NCI-H1092 (cell line): ENCODE results near the gene SCYL2.
"Not testable (repeated sequence)": the region's sequence is repeated elsewhere in the genome, so short reads cannot be mapped to it uniquely, and the experiment has no call there.

Experiments used
- DNase-seq: peaks from one replicate; lab custom pipeline; 2025; lab: John Stamatoyannopoulos, UW

The SCYL2 gene

GRCh38 chr12:100263131-100263530 is 3.8 kb upstream of the SCYL2 start:
- no peak for DNase-seq

- DNase-seq, result not testable (repeated sequence)
Observed at GRCh38 chr12:100265107-100265506, 1.9 kb upstream of the SCYL2 start.

- DNase-seq, result no peak
Observed at GRCh38 chr12:100265732-100266584, 1.0 kb upstream of the SCYL2 start.

GRCh38 chr12:100266585-100266834 is 467 bp upstream of the SCYL2 start:
- no peak for DNase-seq

GRCh38 chr12:100267603-100268281 is 765 bp downstream of the SCYL2 start:
- DNase-seq, result no peak

- no peak for DNase-seq
Observed at GRCh38 chr12:100268835-100269564, 2.0 kb downstream of the SCYL2 start.

GRCh38 chr12:100273782-100274181 is 6.8 kb downstream of the SCYL2 start:
- no peak for DNase-seq

DNA sequence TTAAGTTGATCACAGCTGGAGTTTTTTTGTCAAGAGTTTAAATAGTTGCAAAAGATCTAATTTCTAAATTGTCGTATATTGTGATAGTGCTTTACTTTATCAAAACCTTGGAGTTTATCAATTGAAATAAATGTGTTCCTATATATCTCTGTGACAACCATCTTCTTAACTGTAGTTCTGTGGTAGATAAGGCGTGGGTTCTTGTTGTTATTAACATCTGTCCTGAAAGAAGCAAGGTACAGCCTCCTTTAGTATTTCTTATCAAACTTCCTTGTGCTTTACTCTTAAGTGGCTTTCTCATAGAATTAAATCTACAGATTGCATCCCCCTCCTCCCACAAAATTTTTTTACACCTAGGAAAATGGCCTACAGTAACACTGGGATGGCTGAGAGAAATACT is 7.3 kb downstream of the SCYL2 start:
- no peak for DNase-seq

DNA sequence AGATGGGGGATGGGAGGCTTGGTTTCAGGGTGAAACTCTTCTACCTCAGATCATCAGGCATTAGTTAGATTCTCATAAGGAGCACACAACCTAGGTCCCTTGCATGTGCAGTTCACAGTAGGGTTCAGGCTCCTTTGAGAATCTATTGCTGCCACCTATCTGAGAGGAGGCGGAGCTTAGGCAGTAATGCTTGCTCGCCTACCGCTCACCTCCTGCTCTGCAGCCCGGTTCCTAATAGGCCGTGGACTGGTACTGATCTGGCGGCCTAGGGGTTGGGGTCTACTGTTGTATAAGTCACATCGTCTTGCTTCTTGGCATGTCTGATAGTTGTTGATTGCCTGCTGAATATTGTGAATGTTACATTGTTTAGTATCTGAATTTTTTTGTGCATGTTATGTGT is 12.2 kb downstream of the SCYL2 start:
- no peak for DNase-seq

DNA sequence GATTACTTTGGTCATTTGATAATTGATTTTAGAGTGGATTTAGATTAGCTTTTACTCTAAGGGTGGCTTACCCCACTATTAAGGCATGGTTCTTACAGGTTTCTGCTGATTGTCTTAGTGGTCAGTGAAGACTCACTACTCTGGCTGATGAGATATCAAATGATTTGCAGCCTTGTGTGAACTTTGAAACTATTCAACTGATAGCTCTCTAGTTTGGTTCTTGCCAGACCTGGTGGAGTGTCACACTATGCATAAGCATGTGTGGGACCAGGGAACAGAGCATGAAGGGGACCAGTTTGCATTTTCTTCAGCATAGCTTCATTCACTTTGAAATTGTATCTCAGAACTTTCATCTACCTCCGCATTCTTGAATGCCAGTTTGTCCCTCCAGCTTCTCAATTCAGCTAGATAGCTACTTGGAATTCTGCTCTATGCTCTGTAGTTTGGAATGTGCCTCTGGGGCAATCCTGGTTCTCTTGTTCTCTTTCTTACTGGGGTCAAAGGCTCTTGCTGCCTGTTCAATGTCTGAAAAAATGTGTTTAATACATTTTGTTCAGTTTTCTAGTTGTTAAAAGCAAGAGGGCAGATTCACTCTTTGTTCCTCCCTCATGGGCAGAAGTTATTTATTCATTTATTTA is 12.7 kb downstream of the SCYL2 start:
- no peak for DNase-seq

DNA sequence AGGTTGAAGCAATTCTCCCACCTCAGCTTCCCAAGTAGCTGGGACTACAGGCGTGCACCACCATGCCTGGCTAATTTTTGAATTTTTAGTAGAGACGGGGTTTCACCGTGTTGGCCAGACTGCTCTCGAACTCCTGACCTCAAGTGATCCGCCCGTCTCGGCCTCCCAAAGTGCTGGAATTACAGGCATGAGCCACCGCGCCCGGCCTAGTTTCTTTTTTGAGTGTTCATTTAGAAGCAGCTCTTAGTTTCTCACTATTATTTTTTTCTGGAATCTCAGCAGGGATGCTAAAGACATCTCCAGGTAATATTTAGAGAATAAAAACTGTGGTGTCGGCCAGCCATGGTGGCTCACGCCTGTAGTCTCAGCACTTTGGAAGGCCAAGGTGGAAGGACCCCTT is 17.6 kb downstream of the SCYL2 start:
- not testable (repeated sequence) for DNase-seq

DNA sequence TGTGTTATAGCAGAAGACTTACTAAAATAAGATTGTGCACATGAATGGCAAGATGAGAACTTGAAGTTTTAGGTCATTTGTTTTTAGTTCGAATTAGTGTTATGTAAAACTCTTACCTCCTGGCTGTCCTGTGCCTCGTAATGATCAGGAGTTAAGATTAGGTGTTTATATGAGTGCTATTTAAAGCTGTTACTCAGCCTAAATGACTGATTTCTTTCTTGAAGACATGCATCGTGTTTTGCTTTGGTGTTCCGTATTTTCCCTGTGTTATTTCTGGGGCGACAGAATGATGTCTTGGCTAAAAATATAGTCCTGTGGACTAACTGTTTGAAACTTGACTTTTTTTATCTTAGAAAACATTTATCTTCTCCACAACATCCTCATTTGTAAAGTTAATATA is 22.1 kb downstream of the SCYL2 start:
- no peak for DNase-seq

GRCh38 chr12:100290016-100290415 is 23.0 kb downstream of the SCYL2 start:
- no peak for DNase-seq

GRCh38 chr12:100293017-100293416 is 26.0 kb downstream of the SCYL2 start:
- DNase-seq, result no peak

DNA sequence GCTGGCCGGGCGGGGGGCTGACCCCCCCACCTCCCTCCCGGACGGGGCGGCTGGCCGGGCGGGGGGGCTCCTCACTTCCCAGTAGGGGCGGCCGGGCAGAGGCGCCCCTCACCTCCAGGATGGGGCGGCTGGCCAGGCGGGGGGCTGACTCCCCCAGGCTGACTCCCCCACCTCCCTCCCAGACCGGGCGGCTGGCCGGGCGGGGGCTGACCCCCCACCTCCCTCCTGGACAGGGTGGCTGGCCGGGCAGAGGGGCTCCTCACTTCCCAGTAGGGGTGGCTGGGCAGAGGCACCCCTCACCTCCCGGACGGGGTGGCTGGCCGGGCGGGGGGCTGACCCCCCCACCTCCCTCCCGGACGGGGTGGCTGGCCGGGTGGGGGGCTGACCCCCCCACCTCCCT is 27.4 kb downstream of the SCYL2 start:
- DNase-seq, result not testable (repeated sequence)

- DNase-seq, result no peak
Observed at GRCh38 chr12:100295764-100296555, 29.0 kb downstream of the SCYL2 start.

GRCh38 chr12:100302081-100302480 is 35.1 kb downstream of the SCYL2 start:
- no peak for DNase-seq

DNA sequence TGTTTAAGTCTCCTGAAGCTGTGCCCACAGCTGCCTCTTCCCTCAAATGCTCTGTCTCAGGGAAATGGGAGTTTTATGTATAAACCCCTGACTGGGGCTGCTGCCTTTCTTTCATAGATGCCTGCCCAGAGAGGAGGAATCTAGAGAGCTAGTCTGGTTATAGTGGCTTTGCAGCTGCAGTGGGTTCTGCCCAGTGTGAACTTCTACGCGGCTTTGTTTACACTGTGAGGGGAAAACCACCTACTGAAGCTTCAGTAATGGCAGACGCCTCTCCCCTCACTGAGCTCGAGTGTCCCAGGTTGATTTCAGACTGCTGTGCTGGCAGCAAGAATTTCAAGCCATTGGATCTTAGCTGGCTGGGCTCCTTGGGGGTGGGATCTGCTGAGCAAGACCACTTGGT is 36.9 kb downstream of the SCYL2 start:
- DNase-seq, result no peak

DNA sequence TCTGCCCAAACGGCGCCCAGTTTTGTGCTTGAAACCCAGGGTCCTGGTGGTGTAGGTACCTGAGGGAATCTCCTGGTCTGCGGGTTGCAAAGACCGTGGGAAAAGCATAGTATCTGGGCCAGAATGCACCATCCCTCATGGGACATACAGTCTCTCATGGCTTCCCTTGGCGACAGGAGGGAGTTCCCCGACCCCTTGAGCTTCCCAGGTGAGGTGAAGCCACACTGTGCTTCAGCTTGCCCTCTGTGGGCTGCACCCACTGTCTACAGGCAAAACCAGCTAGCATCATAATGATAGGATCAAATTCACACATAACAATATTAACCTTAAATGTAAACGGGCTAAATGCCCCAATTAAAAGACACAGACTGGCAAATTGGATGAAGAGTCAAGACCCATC is 37.4 kb downstream of the SCYL2 start:
- DNase-seq, result not testable (repeated sequence)

GRCh38 chr12:100308138-100308537 is 41.2 kb downstream of the SCYL2 start:
- not testable (repeated sequence) for DNase-seq

- no peak for DNase-seq
Observed at GRCh38 chr12:100311317-100311716, 44.3 kb downstream of the SCYL2 start.

- DNase-seq, result no peak
Observed at GRCh38 chr12:100317371-100317770, 50.4 kb downstream of the SCYL2 start.
